Erythroblast (primary cell): ENCODE data around the gene PRKCD.

Source experiments
- GATA1 ChIP-seq: IDR thresholded peaks from 2 replicates; pipeline ENCODE4 v1.6.1; 2011; ENCODE audit warnings: low read depth, mild to moderate bottlenecking, control low read depth, low read length, moderate library complexity
- POLR2A ChIP-seq: IDR thresholded peaks from 2 replicates; pipeline ENCODE4 v1.6.1; 2011; ENCODE audit warnings: mild to moderate bottlenecking, low read length

DNA sequence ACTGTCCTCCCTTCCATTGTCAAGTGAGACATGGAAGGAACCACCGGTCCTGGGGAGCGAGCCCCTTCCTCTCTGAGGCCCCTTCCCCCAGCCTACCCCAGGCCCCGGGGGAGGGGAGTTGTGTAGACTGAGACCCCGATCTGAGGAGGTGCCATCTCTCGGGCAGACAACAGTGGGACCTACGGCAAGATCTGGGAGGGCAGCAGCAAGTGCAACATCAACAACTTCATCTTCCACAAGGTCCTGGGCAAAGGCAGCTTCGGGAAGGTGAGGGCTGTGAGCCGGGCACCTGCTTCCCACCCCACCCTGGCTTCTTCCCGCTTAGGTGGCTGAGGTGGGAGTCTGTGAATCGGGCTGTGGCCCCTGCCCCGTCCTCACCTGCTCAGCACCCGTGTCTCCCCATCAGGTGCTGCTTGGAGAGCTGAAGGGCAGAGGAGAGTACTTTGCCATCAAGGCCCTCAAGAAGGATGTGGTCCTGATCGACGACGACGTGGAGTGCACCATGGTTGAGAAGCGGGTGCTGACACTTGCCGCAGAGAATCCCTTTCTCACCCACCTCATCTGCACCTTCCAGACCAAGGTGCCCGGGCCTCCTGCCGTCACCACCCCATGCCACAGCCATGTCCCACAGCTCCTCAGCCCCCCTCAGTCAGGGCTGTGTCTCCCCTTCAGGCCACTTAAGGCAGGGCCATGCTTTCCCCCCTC, 24.9 kb downstream of the PRKCD start:
- TF ChIP-seq POLR2A (no peak), GATA1 (no peak)
